ENCODE results near the gene PEAK3. TPM values are rescaled to one million over a fixed set of nuclear protein-coding genes. Genes with fewer than 3 reads are reported as not detected.

Gene PEAK3
- total and polyA plus RNA-seq, 9 of the 15 experiments (the other 6 are each of a cell fraction or from before 2014, with no cell fraction given) = 0.07 to 0.40 TPM; not detected in 7

- peak; percentile 61 for TF ChIP-seq CREM (IDR thresholded peaks at IDR 0.05; ENCODE audit: low read depth)
- TF ChIP-seq CREB1 (IDR thresholded peaks at IDR 0.05) = peak; percentile 14; the same call in 1 of the 2 replicates
- no peak; the same call in none of the 2 replicates for TF ChIP-seq CREB1 (CRISPR knock-in tag; IDR thresholded peaks at IDR 0.05)
- TF ChIP-seq PHF20 (IDR thresholded peaks at IDR 0.05; ENCODE audit: partially characterized antibody) = peak; percentile 80
- TF ChIP-seq MTA3 (IDR thresholded peaks at IDR 0.05; ENCODE audit: borderline replicate concordance) = peak; percentile 79; the same call in 1 of the 2 replicates
- peak; percentile 85 for TF ChIP-seq BRD9 (IDR thresholded peaks at IDR 0.05; ENCODE audit: low read depth, partially characterized antibody)
- no peak for TF ChIP-seq TEAD4 (IDR thresholded peaks at IDR 0.05; ENCODE audit: low read length)
- no peak for TF ChIP-seq TEAD4 (CRISPR knock-in tag; IDR thresholded peaks at IDR 0.05; ENCODE audit: borderline replicate concordance)
- peak; percentile 5; the same call in 1 of the 2 replicates for TF ChIP-seq KLF1 (tag; IDR thresholded peaks at IDR 0.05)
- no peak for TF ChIP-seq ZBTB26 (CRISPR knock-in tag; IDR thresholded peaks at IDR 0.05)
- TF ChIP-seq ZNF184 (CRISPR knock-in tag; IDR thresholded peaks at IDR 0.05) = no peak
- TF ChIP-seq POLR2B (IDR thresholded peaks at IDR 0.05; ENCODE audit: low read depth, partially characterized antibody) = peak; percentile 82
- peak; percentile 96 to 99 (median 99) for TF ChIP-seq CTCF (IDR thresholded peaks at IDR 0.05 in 2 of 3, conservative IDR thresholded peaks at IDR 0.05 in 1 of 3; ENCODE audit: insufficient read depth in 2 of 3, low read depth in 1 of 3, low read length in 3 of 3)
- no peak for TF ChIP-seq RBM34 (IDR thresholded peaks at IDR 0.05; ENCODE audit: borderline replicate concordance, insufficient read depth, low read length)
- TF ChIP-seq FOXK2 (conservative IDR thresholded peaks at IDR 0.05 in 1 of 2, IDR thresholded peaks at IDR 0.05 in 1 of 2; ENCODE audit: low read depth in 2 of 2) = peak in 1 of 2 experiments; percentile 60; a peak in 3 of 4 replicates
- peak; percentile 98 for TF ChIP-seq EP400 (IDR thresholded peaks at IDR 0.05)
- peak; percentile 45; the same call in 1 of the 2 replicates for TF ChIP-seq NBN (IDR thresholded peaks at IDR 0.05; ENCODE audit: low read depth)
- TF ChIP-seq SNRNP70 (optimal IDR thresholded peaks at IDR 0.05; ENCODE audit: low read depth, low read length) = no peak
- no peak for TF ChIP-seq ZNF280A (IDR thresholded peaks at IDR 0.05; ENCODE audit: low read depth, partially characterized antibody)
- TF ChIP-seq NCOA4 (IDR thresholded peaks at IDR 0.05; ENCODE audit: partially characterized antibody) = no peak
- TF ChIP-seq HLTF (IDR thresholded peaks at IDR 0.05) = 0 out of 2 replicates have a peak, but pooled peaks have one; percentile 12
- TF ChIP-seq RBM14 (IDR thresholded peaks at IDR 0.05; ENCODE audit: borderline replicate concordance, insufficient read depth, low read depth, low read length) = no peak
These were observed 45.5 kb downstream of the PEAK3 start, which contains the start of the genes PLEKHJ1 and SF3A2 (continued) for GRCh38 chr19:2236314-2237050.
